Osteoblast (primary cell): Measurements from ENCODE around the gene C1orf105. TPM values are rescaled to one million over a fixed set of nuclear protein-coding genes. Genes with fewer than 3 reads are reported as not detected.
"Not testable (repeated sequence)": the region's sequence is repeated elsewhere in the genome, so short reads cannot be mapped to it uniquely, and the experiment has no call there.

Source experiments
- DNase-seq: peaks from one replicate; pipeline ENCODE4 v3.0.0; 2011; ENCODE audit warnings: low spot score, mixed read lengths; ENCODE audit not compliant: insufficient read length; ENCODE audit errors: missing footprints
- H2AFZ ChIP-seq: 2 replicates; pipeline ENCODE4 v1.6.0; 2011; ENCODE audit warnings: mild to moderate bottlenecking, low read length
- H3K27ac ChIP-seq: 2 replicates; pipeline ENCODE4 v1.5.1; 2011; ENCODE audit warnings: mild to moderate bottlenecking, low read depth, low read length, moderate library complexity
- H3K27me3 ChIP-seq: 2 replicates; pipeline ENCODE4 v1.6.0; 2012; ENCODE audit warnings: mild to moderate bottlenecking, control low read depth, inconsistent platforms, low read length, moderate library complexity; ENCODE audit not compliant: insufficient read depth
- H3K36me3 ChIP-seq: 2 replicates; pipeline ENCODE4 v1.5.1; 2011; ENCODE audit warnings: mild to moderate bottlenecking, low read length, control low read depth, moderate library complexity; ENCODE audit not compliant: insufficient read depth
- H3K4me1 ChIP-seq: 2 replicates; pipeline ENCODE4 v1.5.1; 2011; ENCODE audit warnings: mild to moderate bottlenecking, low read length, control low read depth, moderate library complexity; ENCODE audit not compliant: insufficient read depth
- H3K4me2 ChIP-seq: 2 replicates; pipeline ENCODE4 v1.6.0; 2011; ENCODE audit warnings: mild to moderate bottlenecking, low read length; ENCODE audit not compliant: insufficient read depth
- H3K4me3 ChIP-seq: fragments of 200-600 bp; sonication (generic); 3 replicates; pipeline ENCODE4 v1.5.1; 2012; ENCODE audit warnings: mild to moderate bottlenecking, low read length, inconsistent platforms; ENCODE audit not compliant: insufficient read depth
- H3K79me2 ChIP-seq: 2 replicates; pipeline ENCODE4 v1.6.0; 2012; ENCODE audit warnings: mild to moderate bottlenecking, low read length, control low read depth, inconsistent platforms; ENCODE audit not compliant: insufficient read depth
- H3K9me3 ChIP-seq: 2 replicates; pipeline ENCODE4 v1.5.1; 2011; ENCODE audit warnings: low read depth, low read length, control low read depth
- H4K20me1 ChIP-seq: 2 replicates; pipeline ENCODE4 v1.6.0; 2012; ENCODE audit warnings: mild to moderate bottlenecking, low read length, control low read depth; ENCODE audit not compliant: insufficient read depth
- CTCF ChIP-seq: IDR thresholded peaks from 2 replicates; pipeline ENCODE4 v1.5.1; 2011; ENCODE audit warnings: mild to moderate bottlenecking, low read depth, low read length, moderate library complexity; ENCODE audit errors: extremely low read depth
- total RNA-seq: library from RNA; depleted of rRNA; stranded (reverse); fragments of >200 nt; gene quantifications from 2 replicates; pipeline ENCODE4 v1.2.3, GENCODE V29; 2012

C1orf105 gene
- total RNA-seq, 1 donor, result not detected

- Histone ChIP-seq H3K27me3 (no peaks in the 10 kb centered on the region), H3K4me2 (no peak overlapping the region), H3K36me3 (no peaks in the 10 kb centered on the region), H3K27ac (no peak overlapping the region), H3K4me1 (no peaks in the 10 kb centered on the region), H4K20me1 (no peaks in the 10 kb centered on the region), H3K4me3 (no peak overlapping the region), H3K9me3 (no peaks in the 10 kb centered on the region), H3K79me2 (no peaks in the 10 kb centered on the region), H2AFZ (no peak overlapping the region)
- no peak for TF ChIP-seq CTCF
- DNase-seq, result no peak
Measured at GRCh38 chr1:172431721-172432192, 11.3 kb downstream of the C1orf105 start.

- not testable (repeated sequence) for H3K27me3 ChIP-seq, H4K20me1 ChIP-seq, H2AFZ ChIP-seq, H3K4me2 ChIP-seq, H3K27ac ChIP-seq, H3K36me3 ChIP-seq, H3K4me1 ChIP-seq, DNase-seq, H3K4me3 ChIP-seq, H3K9me3 ChIP-seq
- peaks cover 25% of the 10 kb centered on the region for H3K79me2 ChIP-seq
Measured at GRCh38 chr1:172437183-172437582, 16.7 kb downstream of the C1orf105 start.

GRCh38 chr1:172442404-172442803 lies 21.9 kb downstream of the C1orf105 start:
- no peak for TF ChIP-seq CTCF
- Histone ChIP-seq H3K36me3 (peaks cover 8% of the 10 kb centered on the region), H3K79me2 (peaks cover 42% of the 10 kb centered on the region), H3K27me3 (no peaks in the 10 kb centered on the region), H2AFZ (no peak overlapping the region), H4K20me1 (no peaks in the 10 kb centered on the region), H3K9me3 (no peaks in the 10 kb centered on the region), H3K4me1 (peaks cover 5% of the 10 kb centered on the region), H3K4me2 (peak overlapping the region; percentile 86), H3K27ac (no peak overlapping the region), H3K4me3 (no peak overlapping the region)
- no peak for DNase-seq

- peak overlapping the region; percentile 69 for H3K27ac ChIP-seq
- H3K4me2 ChIP-seq, result peak overlapping the region; percentile 86
- no peaks in the 10 kb centered on the region for H3K9me3 ChIP-seq
- H3K27me3 ChIP-seq, result no peaks in the 10 kb centered on the region
- peak overlapping the region; percentile 87 for H3K4me3 ChIP-seq
- H3K36me3 ChIP-seq, result peaks cover 8% of the 10 kb centered on the region
- peaks cover 5% of the 10 kb centered on the region for H3K4me1 ChIP-seq
- no peaks in the 10 kb centered on the region for H4K20me1 ChIP-seq
- DNase-seq, result no peak
- H3K79me2 ChIP-seq, result peaks cover 42% of the 10 kb centered on the region
- H2AFZ ChIP-seq, result peak overlapping the region; percentile 94
- no peak for TF ChIP-seq CTCF
Measured at GRCh38 chr1:172442843-172443565, 22.5 kb downstream of the C1orf105 start.
